HG02588 (cell line): ENCODE measurements around the gene RAB11FIP3.

Experiments used
- ATAC-seq: cut with Tn5 transposase; IDR thresholded peaks from one replicate; pipeline ENCODE4 v1.9.1; 2021; ENCODE audit warnings: mild to moderate bottlenecking, moderate library complexity; ENCODE audit not compliant: unreplicated experiment

RAB11FIP3 gene

DNA sequence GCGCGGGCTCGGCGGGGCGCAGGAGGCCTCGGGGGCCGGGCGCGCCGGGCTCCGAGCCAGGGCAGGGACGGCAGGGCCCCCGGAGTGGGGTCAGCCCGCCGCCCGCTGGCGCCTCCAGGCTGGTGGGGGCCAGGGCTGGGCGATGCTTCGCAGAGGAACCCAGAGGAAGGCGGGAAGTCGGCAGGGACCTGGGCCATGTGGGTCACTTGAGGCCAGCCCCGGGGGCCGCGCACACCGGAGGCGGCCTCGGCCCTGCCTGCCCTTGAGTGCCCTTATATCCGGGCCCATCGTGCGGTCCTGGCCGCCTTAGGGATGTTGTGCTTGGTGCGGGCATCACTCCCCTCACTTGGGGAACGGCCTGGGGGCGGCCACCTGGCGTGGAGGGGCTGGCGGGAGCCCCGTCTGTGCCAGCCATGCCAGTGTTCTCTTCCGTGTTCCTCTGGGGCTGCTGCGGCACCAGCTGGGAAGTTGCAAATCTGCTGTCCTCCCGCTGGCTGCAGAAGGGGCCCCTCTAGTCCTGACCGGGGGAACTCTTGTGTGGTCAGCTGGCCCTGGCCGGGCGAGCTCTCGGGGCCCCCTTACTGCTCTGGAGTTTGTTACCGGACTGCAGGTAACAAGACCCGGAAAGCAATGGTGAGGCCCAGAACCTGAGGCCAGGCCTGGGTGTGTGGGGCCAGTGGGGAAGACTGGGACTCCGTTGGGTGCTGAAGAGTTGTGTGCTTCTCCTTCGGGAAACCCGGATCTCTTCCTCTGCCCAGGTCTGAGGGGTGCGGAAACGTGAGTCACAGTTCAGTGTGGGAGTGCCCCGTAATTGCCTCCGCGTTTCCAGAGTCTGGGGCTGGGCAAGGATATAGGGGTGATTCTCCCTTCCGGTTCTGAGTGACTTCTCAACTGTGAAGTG lies 102.9 kb downstream of the RAB11FIP3 start:
- peak; percentile 5 for ATAC-seq

GRCh38 chr16:529012-529575 lies 103.6 kb downstream of the RAB11FIP3 start:
- no peak for ATAC-seq

GRCh38 chr16:530111-530817 lies 104.8 kb downstream of the RAB11FIP3 start:
- no peak for ATAC-seq

- ATAC-seq, result no peak
Measured at GRCh38 chr16:531494-532125, 106.2 kb downstream of the RAB11FIP3 start.

GRCh38 chr16:533391-534123 lies 108.1 kb downstream of the RAB11FIP3 start:
- no peak for ATAC-seq

- no peak for ATAC-seq
Measured at GRCh38 chr16:534135-534534, 108.7 kb downstream of the RAB11FIP3 start.

DNA sequence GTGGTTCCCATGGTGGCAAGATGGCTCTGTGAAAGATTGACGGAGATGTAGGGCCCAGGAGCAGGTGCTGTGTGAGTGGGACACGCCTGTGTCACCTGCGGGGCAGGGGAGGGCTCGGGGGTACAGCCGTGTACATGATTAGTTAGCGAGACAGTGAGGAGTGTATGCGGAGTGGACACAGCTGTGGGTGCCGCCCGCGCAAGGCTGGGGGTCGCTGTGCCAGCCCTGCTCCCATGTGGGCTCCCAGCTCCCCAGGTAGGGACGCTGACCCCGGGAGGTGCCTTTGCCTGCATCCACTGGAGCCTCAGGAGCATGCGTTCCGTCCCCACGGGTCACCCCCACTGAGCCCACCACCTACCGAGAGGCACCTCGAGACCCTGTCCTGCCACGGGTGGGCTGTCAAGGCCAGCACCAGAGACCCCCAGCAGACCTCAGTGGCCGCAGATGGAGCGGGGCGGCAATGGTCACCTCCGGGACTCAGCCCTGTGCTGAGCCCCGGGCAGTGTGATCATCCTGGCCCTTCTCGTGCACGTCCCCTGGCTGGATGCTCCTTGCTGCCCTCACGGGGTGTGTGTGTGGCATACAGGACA lies 109.5 kb downstream of the RAB11FIP3 start:
- ATAC-seq, result no peak

- ATAC-seq, result no peak
Measured at GRCh38 chr16:535446-536405, 110.3 kb downstream of the RAB11FIP3 start.

DNA sequence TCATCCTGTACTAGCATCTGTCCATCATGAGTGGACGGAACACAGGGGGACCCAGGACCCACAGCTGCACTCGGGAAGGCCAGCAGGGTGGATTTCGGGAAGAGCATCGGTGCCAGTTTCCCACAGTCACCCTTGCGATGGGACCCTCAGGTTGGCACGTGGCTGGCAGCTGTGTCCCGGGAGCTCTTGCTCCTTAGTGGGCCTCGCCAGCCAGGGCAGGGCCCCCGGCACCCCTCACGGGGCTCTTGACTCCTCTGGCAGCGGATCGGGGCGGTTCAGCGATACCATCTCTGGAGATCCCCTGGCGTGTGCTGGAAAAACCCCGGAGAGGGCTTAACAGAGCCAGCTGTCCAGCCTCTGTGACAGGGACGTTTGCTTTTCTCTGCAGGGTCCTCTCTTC lies 111.3 kb downstream of the RAB11FIP3 start:
- no peak for ATAC-seq

DNA sequence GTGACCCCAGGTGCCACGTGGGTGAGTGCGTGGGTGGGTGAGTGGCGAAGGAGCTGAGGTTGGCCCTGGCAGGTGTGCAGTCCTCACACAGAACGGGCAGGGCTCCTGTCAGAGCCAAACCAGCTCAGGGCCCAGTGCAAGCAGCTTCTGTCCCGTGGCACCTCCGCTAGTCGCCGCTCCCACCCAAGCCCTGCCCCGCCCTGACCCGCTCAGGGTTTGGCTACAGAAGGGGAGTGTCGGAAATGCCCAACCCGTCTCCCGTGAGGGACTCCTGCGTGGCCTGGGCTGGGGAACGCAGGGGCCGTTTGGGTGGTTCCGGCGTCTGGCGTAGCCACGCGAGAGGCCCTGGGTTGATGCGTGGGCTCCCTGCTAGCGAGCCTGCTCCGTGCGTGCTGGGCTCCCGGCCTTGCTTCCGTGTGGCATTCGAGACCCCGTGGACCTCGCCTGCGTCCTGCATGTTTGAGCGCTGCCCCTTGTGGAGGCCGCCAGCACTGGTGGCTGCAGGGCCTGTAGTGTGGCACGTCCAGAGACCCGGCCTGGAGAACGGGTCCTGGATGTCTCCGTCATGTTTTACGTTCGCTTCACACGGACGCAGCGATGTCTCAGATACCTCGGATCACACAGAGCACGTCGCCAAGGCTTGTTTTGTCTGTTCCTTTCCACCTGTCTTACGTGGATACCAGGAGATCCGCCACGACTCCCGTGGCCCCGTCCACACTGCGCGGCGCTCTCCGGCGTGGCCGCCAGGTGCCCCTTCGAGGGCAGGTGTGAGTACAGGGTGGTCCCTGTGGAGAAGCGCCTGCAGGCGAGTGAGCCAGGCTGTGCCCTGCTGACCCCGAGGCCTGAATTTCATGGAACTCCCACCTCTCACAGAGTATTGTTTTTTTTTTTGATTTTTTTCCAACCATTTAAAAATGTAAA lies 112.2 kb downstream of the RAB11FIP3 start:
- ATAC-seq, result no peak

DNA sequence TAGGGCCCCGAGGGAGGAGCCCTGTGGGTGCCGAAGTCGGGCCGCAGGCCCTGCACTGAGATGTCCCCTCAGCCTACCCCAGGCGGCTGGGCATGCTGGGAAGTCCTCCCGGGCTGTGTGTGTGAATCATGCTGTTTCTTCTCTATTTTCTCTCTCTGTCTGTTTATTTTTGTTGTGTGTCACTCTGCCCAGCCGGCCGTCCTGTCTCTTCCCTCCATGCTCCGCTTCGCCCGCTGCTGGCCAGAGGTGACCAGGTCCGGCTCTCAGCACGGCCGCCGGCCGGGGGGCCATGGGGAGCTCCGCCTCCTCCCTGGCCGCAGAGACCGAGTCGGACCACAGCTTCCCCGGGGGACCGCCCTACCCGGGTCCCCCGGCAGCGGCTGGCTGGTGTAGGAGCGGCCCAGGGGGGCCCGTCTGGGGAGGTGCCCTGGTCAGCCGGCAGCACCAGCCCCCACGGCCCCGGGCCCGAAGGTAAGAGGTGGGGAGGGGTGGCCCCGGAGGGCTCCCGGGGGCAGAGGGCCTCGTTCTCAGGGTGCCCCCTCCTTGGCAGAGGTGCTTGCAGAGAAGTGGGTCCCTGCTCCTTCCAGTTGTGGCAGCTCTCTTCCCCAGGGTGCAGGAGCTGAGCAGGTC lies 114.6 kb downstream of the RAB11FIP3 start:
- no peak for ATAC-seq

- ATAC-seq, result no peak
Measured at GRCh38 chr16:540645-541340, 115.3 kb downstream of the RAB11FIP3 start.

DNA sequence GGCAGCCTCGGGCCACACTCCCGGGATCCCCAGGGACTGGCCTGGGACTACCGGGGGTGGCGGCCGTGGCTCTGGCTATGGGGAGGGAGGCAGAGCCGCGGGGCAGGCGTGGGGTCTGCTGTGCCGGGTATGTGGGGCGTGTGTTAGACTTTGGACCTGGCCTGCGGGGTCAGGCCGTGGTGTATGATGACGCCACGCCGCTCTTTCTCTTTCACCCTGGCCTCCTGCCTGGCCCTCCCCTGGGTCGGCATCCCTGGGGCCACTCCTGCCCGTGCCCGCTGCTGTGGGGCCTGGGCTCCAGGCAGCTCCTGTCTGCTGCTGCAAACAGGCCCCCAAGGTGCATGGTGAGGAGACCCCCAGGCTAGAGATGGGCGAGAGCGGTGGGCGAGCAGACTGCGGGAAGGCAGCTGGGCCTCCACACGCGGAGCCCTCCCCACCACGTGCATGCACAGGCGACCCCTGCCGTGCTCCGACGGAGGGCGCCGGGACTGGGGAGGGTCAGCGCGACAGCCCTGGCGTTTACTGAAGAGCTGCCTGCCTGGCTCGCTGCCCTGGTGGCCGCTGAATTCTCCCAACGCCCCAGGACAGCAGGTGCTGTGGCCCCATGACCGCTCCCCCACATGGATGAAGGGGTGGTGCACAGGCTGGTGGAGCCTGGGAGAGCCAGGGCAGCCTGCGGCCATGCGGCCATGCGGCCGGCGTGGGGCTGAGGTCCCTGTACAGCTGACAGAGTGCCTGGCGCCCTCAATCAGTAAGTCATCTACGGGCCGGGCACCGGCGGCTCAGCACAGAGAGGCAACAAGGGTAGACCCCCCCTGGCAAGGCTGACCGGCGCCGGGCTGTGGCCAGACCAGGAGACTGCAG lies 118.1 kb downstream of the RAB11FIP3 start:
- ATAC-seq, result no peak

DNA sequence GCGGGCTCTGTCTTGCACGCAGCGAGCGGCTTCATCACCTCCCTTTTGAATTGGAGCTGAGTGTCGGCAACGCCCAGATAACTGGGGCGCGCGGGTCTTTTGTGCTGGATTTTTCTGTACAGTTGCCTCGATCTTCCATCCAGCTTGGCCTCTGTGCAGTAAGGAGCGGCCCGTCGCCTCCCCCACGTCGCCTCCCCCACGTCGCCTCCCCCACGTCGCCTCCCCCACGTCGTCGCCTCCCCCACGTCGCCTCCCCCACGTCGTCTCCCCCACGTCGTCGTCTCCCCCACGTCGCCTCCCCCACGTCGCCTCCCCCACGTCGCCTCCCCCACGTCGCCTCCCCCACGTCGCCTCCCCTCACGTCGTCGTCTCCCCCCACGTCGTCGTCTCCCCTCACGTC lies 119.1 kb downstream of the RAB11FIP3 start:
- no peak for ATAC-seq

DNA sequence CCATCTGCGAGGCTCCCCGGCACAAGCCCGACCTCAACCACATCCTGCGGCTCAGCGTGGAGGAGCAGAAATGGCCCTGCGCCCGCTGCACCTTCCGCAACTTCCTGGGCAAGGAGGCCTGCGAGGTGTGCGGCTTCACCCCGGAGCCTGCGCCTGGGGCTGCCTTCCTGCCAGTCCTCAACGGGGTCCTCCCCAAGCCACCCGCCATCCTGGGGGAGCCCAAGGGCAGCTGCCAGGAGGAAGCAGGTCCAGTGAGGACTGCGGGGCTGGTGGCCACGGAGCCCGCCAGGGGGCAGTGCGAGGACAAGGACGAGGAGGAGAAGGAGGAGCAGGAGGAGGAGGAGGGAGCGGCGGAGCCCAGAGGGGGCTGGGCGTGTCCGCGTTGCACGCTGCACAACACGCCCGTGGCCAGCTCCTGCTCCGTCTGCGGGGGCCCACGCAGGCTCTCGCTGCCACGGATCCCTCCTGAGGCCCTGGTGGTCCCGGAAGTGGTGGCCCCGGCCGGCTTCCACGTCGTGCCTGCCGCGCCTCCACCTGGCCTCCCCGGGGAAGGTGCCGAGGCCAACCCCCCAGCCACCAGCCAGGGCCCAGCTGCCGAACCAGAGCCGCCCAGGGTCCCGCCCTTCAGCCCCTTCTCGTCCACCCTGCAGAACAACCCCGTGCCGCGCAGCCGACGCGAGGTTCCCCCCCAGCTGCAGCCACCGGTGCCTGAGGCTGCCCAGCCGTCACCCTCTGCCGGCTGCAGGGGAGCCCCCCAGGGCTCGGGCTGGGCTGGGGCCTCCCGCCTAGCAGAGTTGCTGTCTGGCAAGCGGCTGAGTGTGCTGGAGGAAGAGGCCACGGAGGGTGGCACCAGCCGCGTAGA lies 121.7 kb downstream of the RAB11FIP3 start:
- ATAC-seq, result no peak
